PC-9 (cell line): ENCODE data around the gene MPZL2. TPM values are rescaled to one million over a fixed set of nuclear protein-coding genes. Genes with fewer than 3 reads are reported as not detected.

Experiments
- BruUV-seq: library from RNA; stranded (reverse); fragments of 400-500 nt; replicated peaks from 2 replicates; lab custom pipeline; 2021; lab: Mats Ljungman, UMichigan
- CTCF ChIA-PET: fragments of 300-600 bp; sonication (Branson Sonifier 250); formaldehyde crosslinking; loops from one replicate; lab custom pipeline; 2022; ENCODE audit warnings: antibody characterized with exemption; lab: Charles Lee
- POLR2A ChIA-PET: fragments of 300-600 bp; sonication (Branson Sonifier 250); formaldehyde crosslinking; loops from one replicate; lab custom pipeline; 2022; ENCODE audit warnings: antibody characterized with exemption; ENCODE audit not compliant: unreplicated experiment; lab: Charles Lee
- DNase-seq, 2 experiments: peaks; one replicate each; pipeline versions ENCODE4 v3.0.0 to v3.0.0-alpha.2; 2015 to 2022; ENCODE audit warnings: mixed read lengths in 1 of 2
- H2AFZ ChIP-seq: fragments of 200-600 bp; sonication (generic); 2 replicates; pipeline ENCODE4 v1.8.1; 2017; ENCODE audit warnings: antibody characterized with exemption
- H3F3A ChIP-seq: fragments of 200-600 bp; sonication (generic); 2 replicates; pipeline ENCODE4 v1.8.1; 2017; ENCODE audit warnings: antibody characterized with exemption, mild to moderate bottlenecking, low read depth; ENCODE audit not compliant: insufficient read depth
- H3K27ac ChIP-seq: fragments of 200-600 bp; sonication (generic); 2 replicates; pipeline ENCODE4 v1.6.1; 2016; ENCODE audit warnings: mixed run types
- H3K27me3 ChIP-seq: fragments of 200-600 bp; sonication (generic); 2 replicates; pipeline ENCODE4 v1.6.1; 2016; ENCODE audit warnings: low read depth, mixed run types; ENCODE audit not compliant: insufficient read depth
- H3K36me3 ChIP-seq: fragments of 200-600 bp; sonication (generic); 2 replicates; pipeline ENCODE4 v1.6.1; 2016; ENCODE audit warnings: low read depth, mixed run types
- H3K4me1 ChIP-seq: fragments of 200-600 bp; sonication (generic); replicated peaks from 2 replicates; pipeline ENCODE4 v1.6.1; 2016; ENCODE audit warnings: mixed run types; ENCODE audit not compliant: insufficient read depth
- H3K4me2 ChIP-seq: fragments of 200-600 bp; sonication (generic); 2 replicates; pipeline ENCODE4 v1.6.1; 2017; ENCODE audit warnings: mixed run types
- H3K4me3 ChIP-seq: fragments of 200-600 bp; sonication (generic); 2 replicates; pipeline ENCODE4 v1.6.1; 2016; ENCODE audit warnings: mixed run types
- H3K79me2 ChIP-seq: fragments of 200-600 bp; sonication (generic); 2 replicates; pipeline ENCODE4 v1.6.1; 2017; ENCODE audit warnings: low read depth, mixed run types
- H3K9me2 ChIP-seq: fragments of 200-600 bp; sonication (generic); 2 replicates; pipeline ENCODE4 v1.8.1; 2017; ENCODE audit warnings: mild to moderate bottlenecking; ENCODE audit not compliant: insufficient read depth
- H3K9me3 ChIP-seq: fragments of 200-600 bp; sonication (generic); 2 replicates; pipeline ENCODE4 v1.8.1; 2016; ENCODE audit warnings: low read depth; ENCODE audit not compliant: insufficient read depth
- H4K20me1 ChIP-seq: fragments of 200-600 bp; sonication (generic); 2 replicates; pipeline ENCODE4 v1.8.1; 2017; ENCODE audit not compliant: insufficient read depth
- CTCF ChIP-seq: fragments of 200-600 bp; sonication (generic); conservative IDR thresholded peaks from 2 replicates; pipeline ENCODE4 v1.6.1; 2017; ENCODE audit warnings: mixed run types, antibody characterized with exemption, mild to moderate bottlenecking, moderate library complexity
- EZH2 ChIP-seq: fragments of 200-600 bp; sonication (generic); IDR thresholded peaks from 2 replicates; pipeline ENCODE4 v1.8.0; 2017; ENCODE audit warnings: antibody characterized with exemption, low read depth
- intact Hi-C: fragments of 100-400 bp; cut with micrococcal nuclease; formaldehyde crosslinking; loops from one replicate; pipeline ENCODE4 v1.10.0; 2022; ENCODE audit not compliant: unreplicated experiment
- total RNA-seq: library from RNA; stranded (reverse); gene quantifications from 2 replicates; pipeline ENCODE4 v1.2.3, GENCODE V29; 2021

The MPZL2 gene
- total RNA-seq, 1 experiment from 2014 or later = 43.1 TPM

DNA sequence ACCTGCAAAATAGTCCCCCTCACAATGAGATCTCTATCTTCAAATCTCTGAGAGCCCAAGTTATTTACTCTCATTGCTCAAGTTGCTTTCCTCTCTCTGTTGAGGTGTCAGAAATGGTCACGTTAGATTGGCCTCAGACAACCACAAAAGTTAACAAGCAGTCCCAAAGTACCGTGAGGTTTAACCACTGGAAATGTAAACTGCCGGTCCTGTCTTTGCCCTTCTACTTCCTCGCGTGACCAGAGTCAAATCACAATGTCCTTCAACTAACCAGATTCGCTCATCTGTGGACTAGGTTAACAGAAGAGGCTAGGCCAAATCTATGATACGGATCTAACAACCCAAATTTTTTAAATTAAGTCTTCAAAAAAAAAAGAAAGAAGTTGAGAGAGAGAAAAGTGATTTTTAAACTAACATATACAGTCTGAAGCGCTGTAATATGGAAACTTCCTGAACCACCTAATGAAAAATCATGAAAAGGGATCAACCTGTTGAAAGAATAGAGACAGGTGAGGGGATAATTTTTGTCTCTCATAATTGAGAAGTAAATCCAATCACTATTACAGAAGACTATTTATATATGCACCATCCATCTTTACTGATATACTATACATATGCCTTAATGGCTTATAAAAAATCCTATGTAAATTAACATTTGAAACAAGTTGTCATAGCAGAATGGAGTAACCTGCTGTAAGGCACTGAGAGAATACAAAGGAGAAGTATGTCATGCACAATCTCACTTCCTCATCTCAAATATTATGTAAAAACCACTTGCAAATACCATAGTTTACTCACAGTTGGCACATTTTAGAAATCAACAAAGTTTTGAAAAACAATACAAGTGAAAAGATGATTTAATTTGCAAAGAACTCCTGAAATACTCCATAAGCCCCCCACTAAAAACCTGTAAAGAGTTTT, 36.0 kb downstream of the MPZL2 start:
- H3K4me2 ChIP-seq = no peak overlapping the region
- H3K9me2 ChIP-seq = no peaks in the 10 kb centered on the region
- H3K79me2 ChIP-seq = no peaks in the 10 kb centered on the region
- H3K36me3 ChIP-seq = peaks cover 15% of the 10 kb centered on the region; the same call in 1 of the 2 replicates
- H3K27me3 ChIP-seq = no peaks in the 10 kb centered on the region
- TF ChIP-seq CTCF (no peak), EZH2 (no peak)
- intact Hi-C loops = no loop called here
- POLR2A ChIA-PET = no interaction called here
- H4K20me1 ChIP-seq = no peaks in the 10 kb centered on the region
- H3K4me3 ChIP-seq = no peak overlapping the region
- CTCF ChIA-PET = no interaction called here
- no peak overlapping the region for H3K27ac ChIP-seq
- DNase-seq = no peak
- H3F3A ChIP-seq = peaks cover 8% of the 10 kb centered on the region
- no peaks in the 10 kb centered on the region for H3K9me3 ChIP-seq
- H2AFZ ChIP-seq = no peak overlapping the region
- H3K4me1 ChIP-seq = peaks cover 13% of the 10 kb centered on the region
- BruUV-seq = no TSS peak

GRCh38 chr11:118226781-118227180, 37.3 kb downstream of the MPZL2 start:
- no TSS peak for BruUV-seq
- TF ChIP-seq CTCF = no peak
- Histone ChIP-seq H3K9me2 (no peaks in the 10 kb centered on the region), H2AFZ (no peak overlapping the region), H3K4me2 (no peak overlapping the region), H3K27ac (no peak overlapping the region), H3K4me3 (no peak overlapping the region), H3K36me3 (peaks cover 13% of the 10 kb centered on the region; the same call in 1 of the 2 replicates), H4K20me1 (no peaks in the 10 kb centered on the region), H3K4me1 (no peaks in the 10 kb centered on the region), H3K79me2 (no peaks in the 10 kb centered on the region), H3K9me3 (no peaks in the 10 kb centered on the region), H3K27me3 (no peaks in the 10 kb centered on the region), H3F3A (no peaks in the 10 kb centered on the region)
- CTCF ChIA-PET = no interaction called here
- intact Hi-C loops = no loop called here
- DNase-seq = no peak
- POLR2A ChIA-PET = no interaction called here

GRCh38 chr11:118226296-118226695, 37.8 kb downstream of the MPZL2 start:
- no peaks in the 10 kb centered on the region for H3F3A ChIP-seq
- no peak for DNase-seq
- POLR2A ChIA-PET = no interaction called here
- H3K27me3 ChIP-seq = no peaks in the 10 kb centered on the region
- intact Hi-C loops = no loop called here
- no peak overlapping the region for H3K4me3 ChIP-seq
- H4K20me1 ChIP-seq = no peaks in the 10 kb centered on the region
- H2AFZ ChIP-seq = no peak overlapping the region
- H3K4me2 ChIP-seq = no peak overlapping the region
- peaks cover 11% of the 10 kb centered on the region; the same call in 1 of the 2 replicates for H3K36me3 ChIP-seq
- TF ChIP-seq CTCF (no peak), EZH2 (no peak)
- no peak overlapping the region for H3K27ac ChIP-seq
- no peaks in the 10 kb centered on the region for H3K4me1 ChIP-seq
- no peaks in the 10 kb centered on the region for H3K9me2 ChIP-seq
- no peaks in the 10 kb centered on the region for H3K9me3 ChIP-seq
- H3K79me2 ChIP-seq = no peaks in the 10 kb centered on the region
- BruUV-seq = no TSS peak
- CTCF ChIA-PET = no interaction called here
